Heart left ventricle (tissue), 16 donors: ENCODE results near the gene NPHP4. TPM values are rescaled to one million over a fixed set of nuclear protein-coding genes. Genes with fewer than 3 reads are reported as not detected.

Source experiments
- ATAC-seq, 4 donors: fragments of 200-7000 bp; cut with Tn5 transposase; one replicate each; pipeline ENCODE4 v1.9.1; 2020 to 2022; ENCODE audit warnings: moderate library complexity in 4 of 4, mild to moderate bottlenecking in 3 of 4, moderate number of reproducible peaks in 1 of 4
- DNase-seq, 5 donors: peaks; one replicate each; pipeline ENCODE4 v3.0.0-alpha.2; 2020
- H3K27ac ChIP-seq, 12 donors: fragments of 200-600 bp; sonication (generic) in 4 of 12; one replicate each; pipeline versions ENCODE4 v1.5.0 to v1.8.0; 2016 to 2022; ENCODE audit warnings: mild to moderate bottlenecking in 2 of 12
- H3K27me3 ChIP-seq, 9 donors: fragments of 200-600 bp; sonication (generic) in 2 of 9; one replicate each; pipeline versions ENCODE4 v1.5.1 to v1.8.0; 2016 to 2022; ENCODE audit warnings: mild to moderate bottlenecking in 3 of 9
- H3K36me3 ChIP-seq, 9 donors: fragments of 200-600 bp; sonication (generic) in 2 of 9; one replicate each; pipeline versions ENCODE4 v1.5.0 to v1.8.0; 2018 to 2022; ENCODE audit warnings: mild to moderate bottlenecking in 2 of 9
- H3K4me1 ChIP-seq, 12 donors: fragments of 200-600 bp; sonication (generic) in 4 of 12; one replicate each; pipeline versions ENCODE4 v1.5.0 to v1.8.0; 2016 to 2022; ENCODE audit warnings: mild to moderate bottlenecking in 3 of 12
- H3K4me3 ChIP-seq, 12 donors: fragments of 200-600 bp; sonication (generic) in 4 of 12; one replicate each; pipeline versions ENCODE4 v1.5.0 to v1.8.0; 2017 to 2022; ENCODE audit warnings: mild to moderate bottlenecking in 9 of 12, moderate library complexity in 4 of 12
- H3K9me3 ChIP-seq, 12 donors: fragments of 200-600 bp; sonication (generic) in 4 of 12; one replicate each; pipeline versions ENCODE4 v1.5.0 to v1.8.0; 2016 to 2022; ENCODE audit warnings: mild to moderate bottlenecking in 1 of 12
- CTCF ChIP-seq, 12 donors: fragments of 200-600 bp; sonication (generic) in 4 of 12; IDR thresholded peaks; one replicate each; pipeline versions ENCODE4 v1.5.0 to v1.8.0; 2018 to 2022; ENCODE audit warnings: antibody characterized with exemption in 12 of 12, mild to moderate bottlenecking in 5 of 12
- POLR2A ChIP-seq, 2 donors: fragments of 450-650 bp; IDR thresholded peaks; one replicate each; pipeline ENCODE4 v1.6.1; 2017; ENCODE audit warnings: antibody characterized with exemption in 2 of 2, mild to moderate bottlenecking in 2 of 2, moderate library complexity in 2 of 2
- WGBS, 4 donors: extraction: QIAGEN DNeasy Blood & Tissue Kit in 2 of 4; methylation state at CpG; one replicate each; pipeline versions ENCODE4 v1.1.5 to v1.1.7; 2013 to 2018; 5-methylcytosine and 5-hydroxymethylcytosine counted together
- intact Hi-C, 10 donors: fragments of 100-400 bp; cut with DNase I; formaldehyde crosslinking; loops; one replicate each; pipeline versions ENCODE4 v1.11.1 to v1.14.2; 2022
- polyA plus RNA-seq, 2 donors: library from polyadenylated mRNA; stranded (reverse); fragments of 200-250 nt; gene quantifications; one replicate each; pipeline ENCODE4 v1.2.3, GENCODE V29; 2013
- total RNA-seq, 9 donors: library from RNA; depleted of rRNA in 2 of 9; stranded (reverse); fragments of >200 nt in 2 of 9; fragmentation: NEBNext Ultra II Directional in 3 of 9; extraction: Animal tissue kit (Norgen Biotek cat#: 25700) in 3 of 9; gene quantifications; one replicate each; pipeline versions ENCODE4 v1.1.0 to v1.2.4, GENCODE V29; 2016 to 2023
- donor health status: ischemic (EF 13 %, LVEDD 7.1; RV severe dilation, severe dysfunction).
- donor health status: healthy with polysubstance abuse.
- donor health status: DM: no; HTN: yes; CAD: no.
- donor health status: DM: no; HTN: no; CAD: no.
- donor health status: ischemic (EF 25% LVEDD 6.9; RV normal size, moderate dysfunction).
- donor health status: ischemic (EF 25% LVEDD 5.7; RV mildly dilated, moderate dysfunction).
- donor health status: healthy.
- donor health status: DM: yes; HTN: yes; CAD: no.
- donor health status: ischemic (EF 35%, LVEDD 5.7; RV mildly dilated, moderate dysfunction).
- donor health status: nonischemic (EF 11% LVEDD 7.7; RV severe dilation, severe dysfunction).
- donor health status: DM: yes; HTN: yes; CAD: no.
- donor health status: PGD.
- donor health status: ischemic (EF 29% LVEDD 5.4; RV normal size, mild dysfunction).
- donor health status: nonischemic (EF 23%, LVEDD 6.1; RV moderate dilation, normal function).

The NPHP4 gene
- total and polyA plus RNA-seq, 11 donors = 2.1 to 6.3 (median 3.1) TPM

GRCh38 chr1:5971471-5972197 lies 20.6 kb downstream of the NPHP4 start:
- ATAC-seq = no peak
- Histone ChIP-seq H3K4me1 (peaks cover 0 to 5% (median 0%) of the 10 kb centered on the region in 12 donors), H3K4me3 (no peak overlapping the region), H3K27me3 (no peaks in the 10 kb centered on the region), H3K9me3 (no peaks in the 10 kb centered on the region), H3K27ac (no peak overlapping the region), H3K36me3 (peaks cover 0 to 27% (median 18%) of the 10 kb centered on the region in 9 donors)
- TF ChIP-seq CTCF (IDR thresholded peaks at IDR 0.05) (no peak), POLR2A (IDR thresholded peaks at IDR 0.05) (no peak)
- DNase-seq = peak in 1 of 5 donors; percentile 32
- WGBS, 4 donors = 91 to 92% (median 91%) methylated on average over 22 of the region's 22 CpGs
- intact Hi-C loops = loop anchor here in 4 of 10 donors (5.0 to 10.0 kb wide), 4 partner anchors 227 to 1317 kb away; partner anchors contain the start of gene AJAP1 (in 1 of the 4)

DNA sequence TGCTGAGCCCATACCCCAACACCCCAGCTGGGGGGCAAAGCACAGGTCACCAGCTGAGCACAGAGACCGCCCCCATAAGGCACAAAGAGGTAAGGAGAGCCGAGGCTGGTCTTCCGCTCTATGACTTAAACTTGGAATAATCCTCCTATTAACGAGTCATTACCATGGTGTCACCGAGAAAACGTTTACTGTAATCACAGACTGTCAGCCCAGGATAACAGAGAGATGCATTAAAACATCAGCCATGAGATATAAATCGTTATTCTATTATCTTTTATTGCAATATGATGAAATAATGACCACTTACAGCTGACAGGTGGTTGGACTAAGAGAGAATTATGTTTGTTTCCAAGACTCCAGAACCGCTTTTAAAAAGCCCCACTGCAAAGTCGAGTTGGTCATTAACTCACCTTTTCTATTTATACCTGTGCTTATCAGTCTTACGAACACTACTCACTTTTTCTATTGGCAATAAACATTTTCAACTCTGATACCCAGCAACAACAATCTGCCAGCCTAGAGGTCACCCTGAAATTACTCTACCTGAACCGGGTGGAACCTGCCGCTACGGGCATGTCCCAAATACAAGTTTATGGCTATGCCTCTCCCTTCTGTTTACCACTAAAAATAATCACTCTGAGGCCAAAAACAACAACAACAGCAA lies 21.5 kb downstream of the NPHP4 start:
- 82 to 85% (median 83%) methylated on average over 13 of the region's 13 CpGs for WGBS, 4 donors

DNA sequence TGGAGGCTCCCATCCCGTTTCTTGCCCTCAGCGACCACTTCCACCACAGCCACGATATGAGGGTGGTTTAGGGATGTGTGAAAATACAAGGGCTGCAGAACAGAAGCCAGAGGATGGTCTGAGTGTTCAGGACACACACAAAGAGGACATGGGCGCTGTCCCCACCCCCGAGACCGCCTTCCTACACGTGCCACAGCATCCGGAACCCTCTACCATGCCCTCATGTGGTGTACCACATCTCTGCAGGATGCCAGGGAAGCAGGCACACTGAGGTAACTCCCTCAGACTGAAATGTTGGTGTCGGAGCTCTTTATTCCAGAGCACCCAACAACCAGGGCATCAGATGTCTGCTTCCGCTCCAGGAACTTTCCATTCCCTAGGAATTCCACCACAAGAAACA lies 23.1 kb downstream of the NPHP4 start:
- WGBS, 4 donors = 92 to 96% (median 95%) methylated on average over 10 of the region's 10 CpGs
- intact Hi-C loops = no loop called here
- peaks cover 0 to 33% (median 16%) of the 10 kb centered on the region in 9 donors for H3K36me3 ChIP-seq
- ATAC-seq (no peak), DNase-seq (peak in 1 of 5 donors; percentile 14)
- peaks cover 0 to 4% (median 0%) of the 10 kb centered on the region in 12 donors for H3K4me1 ChIP-seq
- H3K27me3 ChIP-seq = no peaks in the 10 kb centered on the region
- H3K9me3 ChIP-seq = no peaks in the 10 kb centered on the region
- no peak overlapping the region for H3K4me3 ChIP-seq
- no peak overlapping the region for H3K27ac ChIP-seq
- TF ChIP-seq CTCF (IDR thresholded peaks at IDR 0.05) = no peak

More for the DNA sequence above, 21.5 kb downstream of the NPHP4 start:
- Histone ChIP-seq H3K4me1 (peaks cover 0 to 5% (median 0%) of the 10 kb centered on the region in 12 donors), H3K36me3 (peaks cover 0 to 33% (median 16%) of the 10 kb centered on the region in 9 donors), H3K27me3 (no peaks in the 10 kb centered on the region), H3K27ac (no peak overlapping the region), H3K4me3 (no peak overlapping the region), H3K9me3 (no peaks in the 10 kb centered on the region)
- peak in 1 of 5 donors; percentile 27 for DNase-seq
- ATAC-seq = no peak
- intact Hi-C loops = loop anchor here in 4 of 10 donors (5.0 to 10.0 kb wide), 4 partner anchors 226 to 1316 kb away; partner anchors contain the start of gene AJAP1 (in 1 of the 4)
- no peak for TF ChIP-seq CTCF (IDR thresholded peaks at IDR 0.05)
- TF ChIP-seq POLR2A (IDR thresholded peaks at IDR 0.05) = no peak

- ATAC-seq (no peak), DNase-seq (peak in 1 of 5 donors; percentile 26)
- H3K27ac ChIP-seq = no peak overlapping the region
- H3K27me3 ChIP-seq = no peaks in the 10 kb centered on the region
- H3K4me3 ChIP-seq = no peak overlapping the region
- peaks cover 0 to 33% (median 16%) of the 10 kb centered on the region in 9 donors for H3K36me3 ChIP-seq
- TF ChIP-seq CTCF (IDR thresholded peaks at IDR 0.05) (no peak), POLR2A (IDR thresholded peaks at IDR 0.05) (no peak)
- peaks cover 0 to 4% (median 0%) of the 10 kb centered on the region in 12 donors for H3K4me1 ChIP-seq
- no peaks in the 10 kb centered on the region for H3K9me3 ChIP-seq
- WGBS, 4 donors = 91 to 97% (median 94%) methylated on average over 11 of the region's 11 CpGs
- intact Hi-C loops = no loop called here
These were observed 24.0 kb downstream of the NPHP4 start for GRCh38 chr1:5968161-5968736.
